CD4-positive, alpha-beta T cell treated with Interleukin-2 at 100 ng/mL for 4 hours (primary cell): ENCODE measurements around the gene MAGI2.

Source experiments
- DNase-seq: peaks from one replicate; pipeline ENCODE4 v3.0.0-alpha.2; 2020; ENCODE audit warnings: low spot score

Gene MAGI2

DNA sequence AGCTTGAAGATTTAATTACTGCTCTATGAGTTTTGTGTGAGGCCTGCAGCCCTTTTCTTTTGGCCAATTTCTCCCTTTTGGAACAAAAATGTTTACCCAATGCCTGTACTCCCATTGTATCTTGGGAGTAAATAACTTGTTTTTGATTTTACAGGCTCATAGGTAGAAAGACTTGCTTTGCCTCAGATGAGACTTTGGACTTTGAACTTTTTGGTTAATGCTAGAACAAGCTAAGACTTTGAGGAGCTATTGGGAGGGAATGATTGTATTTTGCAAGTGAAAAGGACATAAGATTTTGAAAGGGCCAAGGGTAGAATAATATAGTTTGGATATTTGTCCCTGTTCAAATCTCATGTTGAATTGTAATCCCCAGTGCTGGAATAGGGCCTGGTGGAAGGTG, 152.0 kb downstream of the MAGI2 start:
- no peak for DNase-seq

DNA sequence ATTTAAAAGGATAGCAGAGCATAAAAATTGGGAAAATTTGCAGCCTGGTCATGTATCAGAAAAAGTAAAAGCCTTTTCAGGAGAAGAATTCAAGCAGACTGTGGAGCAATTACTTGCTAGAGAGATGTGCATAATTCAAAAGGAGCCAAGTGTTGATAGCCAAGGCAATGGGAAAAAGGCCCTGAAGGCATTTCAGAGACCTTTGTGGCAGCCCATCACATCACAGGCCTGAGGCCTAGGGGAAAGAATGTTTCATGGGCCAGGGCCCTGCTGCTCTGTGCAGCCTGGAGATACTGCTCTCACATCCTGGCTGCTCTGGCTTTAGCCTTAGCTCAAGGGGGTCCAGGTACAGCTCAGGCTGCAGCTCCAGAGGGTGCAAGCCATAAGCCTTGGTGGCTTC, 152.9 kb downstream of the MAGI2 start:
- DNase-seq: no peak

DNA sequence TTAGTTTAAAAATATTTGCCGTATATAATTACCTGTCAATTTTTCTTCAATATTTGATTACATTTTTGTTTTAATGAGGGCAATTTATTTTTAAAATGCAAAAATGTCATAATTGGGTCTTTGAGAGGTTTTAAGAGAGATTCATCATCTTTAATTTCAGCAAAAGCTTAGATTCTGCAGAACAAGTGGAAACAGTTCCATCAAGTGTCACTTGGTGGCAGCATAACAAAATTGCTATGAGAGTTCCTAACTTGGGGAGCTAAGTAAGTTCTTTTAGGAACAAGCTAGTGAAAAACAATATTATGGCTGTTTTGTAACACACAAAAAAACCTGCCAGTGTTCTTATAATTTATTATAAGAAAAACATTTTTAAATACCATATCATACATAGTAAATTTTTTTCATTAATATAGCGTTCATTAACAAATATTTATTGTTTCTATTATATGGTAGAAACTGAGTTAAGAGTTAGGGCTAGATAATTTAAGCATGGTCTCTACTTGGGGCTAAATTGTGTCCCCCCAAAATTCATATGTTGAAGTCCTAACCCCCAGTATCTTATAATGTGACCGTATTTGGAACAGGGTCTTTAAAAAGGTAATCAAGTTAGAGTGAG, 155.2 kb downstream of the MAGI2 start:
- no peak for DNase-seq

DNA sequence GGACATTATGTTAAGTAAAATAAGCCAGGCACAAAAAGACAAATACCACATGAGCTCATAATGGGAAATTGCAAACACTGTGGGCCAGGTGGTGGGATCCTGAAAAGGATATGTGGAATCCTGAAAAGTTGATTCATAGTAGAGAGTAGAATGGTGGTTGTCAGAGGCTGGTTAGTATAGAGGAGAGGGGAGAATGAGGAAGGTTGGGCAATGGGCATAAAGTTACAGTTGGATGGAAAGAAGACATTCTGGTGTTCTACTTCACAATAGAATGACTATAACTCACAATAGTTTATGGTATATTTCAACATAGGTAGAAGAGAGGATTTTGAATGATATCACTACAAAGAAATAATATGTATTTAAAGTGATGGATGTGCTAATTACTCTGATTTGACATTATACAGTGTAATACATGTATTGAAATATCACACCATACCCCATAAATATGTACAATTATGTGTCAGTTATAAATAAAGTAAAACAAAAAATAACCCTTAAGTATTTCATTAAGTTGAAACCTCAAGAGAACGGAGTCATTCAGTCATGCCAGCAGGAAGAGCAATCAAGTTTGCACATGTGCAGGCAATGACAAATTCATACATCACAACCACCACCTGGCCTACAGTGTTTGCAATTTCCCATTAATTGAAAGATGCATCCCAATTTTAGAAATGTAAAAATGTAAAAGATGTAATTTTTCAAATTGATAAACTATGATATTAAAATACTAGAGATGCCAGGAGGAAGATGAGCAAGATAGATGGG, 156.7 kb downstream of the MAGI2 start:
- DNase-seq: no peak

DNA sequence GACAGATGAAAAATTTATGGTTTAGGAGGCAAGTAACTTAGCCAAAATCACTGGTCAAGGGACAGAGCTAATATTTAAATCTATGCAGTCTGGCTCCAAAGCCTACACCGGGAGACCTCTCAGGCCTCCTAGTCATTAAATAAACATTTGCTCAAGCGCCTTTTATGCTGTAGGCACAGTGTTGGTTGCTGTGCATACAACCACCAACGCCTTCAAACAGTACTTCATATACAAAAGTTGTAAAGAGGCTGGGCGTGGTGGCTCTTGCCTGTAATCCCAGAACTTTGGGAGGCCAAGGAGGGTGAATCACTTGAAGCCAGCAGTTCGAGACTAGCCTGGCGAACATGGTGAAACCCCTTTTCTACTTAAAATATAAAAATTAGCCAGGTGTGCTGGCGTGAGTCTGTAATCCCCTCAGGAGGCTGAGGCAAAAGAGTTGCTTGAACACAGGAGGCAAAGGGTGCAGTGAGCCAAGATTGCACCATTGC, 159.8 kb downstream of the MAGI2 start:
- DNase-seq: no peak

DNA sequence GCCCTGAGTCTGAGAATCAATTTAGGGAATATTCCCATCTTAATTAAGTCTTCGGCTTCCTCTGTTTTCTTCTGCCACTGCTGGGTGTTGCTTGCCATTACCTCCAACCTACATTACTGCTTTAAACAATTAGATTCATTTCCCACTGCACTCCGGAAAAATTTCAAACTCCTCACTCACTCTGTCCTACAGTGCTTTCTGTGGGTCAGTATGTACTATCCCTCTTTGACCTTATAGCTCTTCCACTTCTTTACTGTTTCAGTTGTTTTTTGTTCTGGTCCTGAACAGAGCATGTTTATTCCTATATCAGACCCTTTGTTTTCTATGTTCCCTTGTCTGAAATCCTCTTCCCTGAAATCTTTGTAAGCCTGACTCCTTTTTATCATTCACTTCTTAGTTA, 160.6 kb downstream of the MAGI2 start:
- DNase-seq: no peak

DNA sequence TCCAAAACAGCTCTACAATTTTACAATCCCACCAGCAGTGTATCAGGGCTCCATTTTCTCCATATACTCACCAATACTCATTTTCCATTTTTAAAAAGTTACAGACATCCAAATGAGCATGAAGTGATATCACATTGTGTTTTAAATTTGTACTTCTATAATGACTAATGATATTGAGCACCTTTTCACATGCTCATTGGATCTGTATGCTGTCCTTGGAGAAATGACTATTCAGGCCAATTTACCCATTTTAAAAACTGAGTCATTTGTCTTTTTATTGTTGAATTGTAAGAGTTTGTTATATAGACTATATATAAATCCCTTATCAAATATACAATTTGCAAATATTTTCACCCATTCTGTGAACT, 162.0 kb downstream of the MAGI2 start:
- no peak for DNase-seq

DNA sequence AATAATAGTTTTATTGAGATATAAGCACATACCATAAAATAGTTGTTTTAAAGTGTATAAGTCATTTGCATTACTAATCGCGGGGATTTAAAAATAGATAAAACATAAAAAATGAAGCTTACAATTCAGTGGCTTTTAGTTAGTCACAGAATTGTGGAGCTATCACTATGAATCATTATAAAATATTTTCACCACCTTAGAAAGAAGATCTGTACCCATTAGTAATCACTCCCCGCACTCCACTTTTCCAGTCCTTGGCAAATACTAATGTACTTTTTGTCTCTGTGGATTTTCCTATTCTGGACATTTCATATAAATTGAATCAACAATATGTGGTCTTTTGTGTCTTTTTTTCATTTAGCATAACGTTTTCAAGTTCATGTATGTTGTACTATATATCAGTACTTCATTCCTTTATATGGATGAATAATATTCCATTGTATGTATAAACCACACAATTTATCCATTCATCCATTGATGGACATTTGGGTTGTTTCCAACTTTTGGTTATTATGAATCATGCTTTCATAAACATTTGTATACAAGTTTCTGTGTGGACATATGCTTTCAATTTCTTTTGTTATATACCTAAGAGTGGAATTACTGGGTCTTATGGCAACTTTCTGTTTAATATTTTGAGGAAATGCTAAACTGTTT, 162.5 kb downstream of the MAGI2 start:
- DNase-seq: no peak

DNA sequence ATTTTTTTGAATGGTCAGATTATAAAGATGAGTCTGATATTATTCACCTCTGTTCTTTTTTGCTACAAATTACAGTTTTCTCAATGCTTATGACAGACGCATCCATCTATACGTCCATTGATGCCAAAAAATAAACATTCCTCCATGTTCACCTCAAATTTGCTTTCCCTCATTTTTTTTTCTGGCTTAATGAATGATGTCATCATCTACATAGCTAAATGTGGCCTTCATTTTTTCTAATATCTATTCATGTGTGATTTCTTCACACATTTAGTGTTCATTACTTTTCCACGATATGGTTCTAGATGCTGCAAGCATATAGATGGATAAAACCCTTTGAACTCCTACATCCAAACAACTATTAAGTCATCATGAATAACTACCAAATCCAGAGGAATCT, 163.1 kb downstream of the MAGI2 start:
- no peak for DNase-seq

DNA sequence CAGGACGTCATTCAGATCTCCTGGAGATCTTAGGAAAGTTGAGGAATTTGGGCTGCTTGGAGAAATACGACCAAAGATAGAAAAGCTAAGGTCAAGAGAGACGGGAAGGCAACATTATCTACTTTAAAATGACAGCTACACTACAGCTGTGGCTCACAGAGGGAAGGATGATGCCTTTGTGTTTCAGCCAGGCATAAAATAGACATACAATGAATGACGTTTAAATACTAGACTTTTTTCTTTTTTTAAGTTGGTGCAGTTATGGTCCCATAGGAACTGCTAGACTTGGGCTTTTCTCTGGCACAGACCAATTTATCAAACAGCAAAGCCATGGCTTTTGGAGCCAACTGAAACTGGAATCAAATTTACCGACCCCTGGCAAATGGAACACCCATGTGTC, 164.8 kb downstream of the MAGI2 start:
- no peak for DNase-seq

DNA sequence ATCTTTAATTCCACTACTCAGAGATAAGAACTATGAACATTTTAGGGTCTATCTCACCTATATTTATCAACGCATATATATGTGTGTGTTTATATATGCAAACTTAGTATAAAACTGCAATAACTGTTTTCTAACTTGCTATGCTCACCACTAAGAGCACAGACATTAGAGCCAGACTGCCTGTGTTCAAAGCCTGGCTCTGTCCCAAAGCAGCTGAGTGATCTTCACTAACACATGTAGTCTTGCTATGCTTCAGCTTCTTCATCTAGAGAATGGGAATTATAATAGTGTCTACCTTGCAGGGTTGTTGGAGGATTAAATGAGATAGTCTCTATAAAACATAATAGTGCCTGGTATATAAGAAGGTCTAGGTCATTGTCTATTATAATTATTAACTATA, 165.5 kb downstream of the MAGI2 start:
- no peak for DNase-seq

DNA sequence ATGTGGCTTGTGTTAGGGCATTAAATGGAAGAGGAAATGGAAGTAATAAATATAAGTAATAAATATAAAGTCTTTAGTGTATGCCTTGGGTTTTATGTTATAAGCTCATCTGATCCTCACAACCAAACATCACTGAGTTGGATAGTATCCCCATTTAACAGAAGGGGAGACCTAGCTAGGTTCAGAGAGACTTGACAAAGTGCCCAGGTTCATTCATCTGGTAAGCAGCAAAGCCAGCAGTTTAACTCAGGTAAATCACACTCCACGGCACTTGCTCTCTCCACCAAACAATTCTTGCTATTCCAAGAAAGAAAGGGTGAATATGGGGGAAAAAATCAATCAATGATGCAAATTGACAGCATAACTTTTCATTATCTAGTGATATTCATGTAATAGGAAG, 167.3 kb downstream of the MAGI2 start:
- DNase-seq: no peak

DNA sequence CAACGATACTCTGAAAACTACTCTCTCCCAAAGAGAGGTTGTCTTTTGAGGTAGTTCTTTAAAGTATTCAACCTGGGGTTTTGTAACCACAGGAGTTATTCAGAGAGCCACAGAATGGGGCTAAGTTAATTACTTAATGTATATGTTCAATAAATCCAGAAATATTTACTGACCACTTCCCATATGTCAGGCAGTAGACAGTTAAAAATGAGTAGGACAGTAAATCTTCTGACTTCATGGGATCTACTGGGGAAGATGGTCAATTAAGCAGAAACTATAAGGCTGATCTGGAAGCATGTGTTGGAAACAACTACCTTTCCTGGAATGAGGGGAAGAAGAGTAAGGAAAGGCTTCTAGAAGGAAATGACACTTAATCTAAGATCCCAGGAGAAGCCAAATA, 167.7 kb downstream of the MAGI2 start:
- no peak for DNase-seq

DNA sequence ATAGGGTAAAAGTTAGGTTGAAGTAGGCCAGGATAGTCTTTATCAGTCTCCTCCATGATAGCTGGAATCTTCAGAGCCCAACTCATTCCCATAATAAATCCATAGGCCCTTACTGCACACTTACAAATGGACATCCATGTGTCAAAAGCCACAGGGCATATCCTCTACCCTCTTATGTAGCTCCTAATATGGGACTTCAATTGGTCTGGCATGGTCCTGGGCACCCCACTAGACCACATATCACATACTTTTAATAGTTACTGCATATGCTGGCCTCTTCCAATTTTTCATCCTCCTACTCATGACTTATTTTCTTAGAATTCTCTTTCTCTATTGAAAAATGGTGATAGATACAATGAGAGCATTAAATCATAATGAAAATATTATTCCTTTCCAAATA, 169.3 kb downstream of the MAGI2 start:
- no peak for DNase-seq

DNA sequence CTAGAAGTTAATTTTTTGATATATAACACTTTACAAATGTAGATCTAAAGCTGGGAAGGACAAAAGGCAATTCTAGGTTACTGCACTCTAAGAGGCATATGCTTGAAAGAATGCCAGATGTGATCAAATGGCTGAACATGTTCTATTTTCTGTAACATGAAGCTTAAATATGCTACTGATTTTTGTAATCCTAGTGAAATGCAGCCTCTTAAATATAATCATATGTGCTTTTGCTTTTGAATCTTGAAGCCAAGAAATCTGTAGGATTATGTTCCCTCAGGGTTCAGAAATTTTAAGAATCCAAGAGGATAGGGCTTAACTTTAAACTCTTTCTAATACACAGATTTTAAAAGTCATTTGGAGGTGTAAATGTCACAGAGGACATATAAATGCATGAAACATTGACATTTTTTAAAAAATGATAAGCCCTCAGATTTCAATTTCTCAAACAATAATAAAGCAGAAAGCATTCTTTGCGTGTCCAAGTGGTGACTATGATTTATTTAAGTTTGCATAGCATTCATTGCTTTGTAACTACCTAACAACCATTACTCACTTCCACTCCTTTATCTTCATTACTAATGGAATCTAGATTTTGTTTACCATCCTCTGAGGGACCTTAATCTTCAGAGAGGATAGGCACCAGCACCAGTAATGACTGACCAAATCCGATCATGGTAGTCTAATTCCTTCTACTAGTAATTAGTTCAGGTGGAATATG, 170.4 kb downstream of the MAGI2 start:
- DNase-seq: no peak

DNA sequence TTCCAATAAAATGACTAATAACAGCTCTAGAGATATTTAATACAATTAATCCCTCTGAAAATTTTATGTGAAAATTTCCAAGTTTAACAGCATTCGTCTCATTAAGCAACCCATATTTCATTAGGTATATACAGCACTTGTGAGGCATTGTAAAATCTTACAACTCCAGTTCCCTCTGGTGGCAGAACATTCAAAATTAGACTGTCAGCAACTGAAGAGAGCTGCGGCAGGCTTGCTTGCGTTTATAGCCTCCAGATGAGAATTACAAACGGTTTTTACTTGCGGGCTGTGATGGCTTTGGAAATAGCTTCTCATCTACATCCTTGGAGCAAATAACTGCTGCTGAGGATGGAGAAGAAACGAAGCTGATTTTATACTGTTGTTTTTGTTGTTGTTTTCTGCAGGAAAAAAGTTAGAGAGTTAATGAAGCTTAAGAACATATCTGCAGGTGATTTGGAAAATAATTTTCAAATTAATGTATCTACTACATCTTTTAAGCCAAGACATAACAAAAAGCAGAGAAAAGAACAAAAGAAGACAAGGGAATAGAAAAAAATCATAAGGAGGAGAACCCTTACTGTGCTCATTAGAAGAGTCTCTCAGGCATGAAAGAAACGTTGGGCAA, 171.3 kb downstream of the MAGI2 start:
- no peak for DNase-seq

DNA sequence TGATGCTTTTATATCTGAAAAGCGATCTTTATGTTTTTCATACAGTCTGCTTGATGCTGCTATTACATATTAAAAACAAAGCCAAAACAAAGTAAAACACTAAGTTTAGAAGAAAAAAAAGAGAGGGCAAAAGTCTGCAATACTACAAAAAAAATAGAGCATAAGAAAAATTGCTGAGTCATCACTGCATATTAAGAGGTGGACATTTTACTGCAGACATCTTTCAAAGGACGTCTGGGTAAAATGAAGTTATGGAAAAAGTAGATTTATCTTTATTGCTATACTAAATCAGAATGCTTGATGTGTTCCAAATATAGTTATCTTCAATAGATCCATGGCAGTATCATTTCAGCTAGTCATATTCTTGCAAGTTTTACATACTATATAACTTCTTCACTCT, 172.0 kb downstream of the MAGI2 start:
- no peak for DNase-seq

DNA sequence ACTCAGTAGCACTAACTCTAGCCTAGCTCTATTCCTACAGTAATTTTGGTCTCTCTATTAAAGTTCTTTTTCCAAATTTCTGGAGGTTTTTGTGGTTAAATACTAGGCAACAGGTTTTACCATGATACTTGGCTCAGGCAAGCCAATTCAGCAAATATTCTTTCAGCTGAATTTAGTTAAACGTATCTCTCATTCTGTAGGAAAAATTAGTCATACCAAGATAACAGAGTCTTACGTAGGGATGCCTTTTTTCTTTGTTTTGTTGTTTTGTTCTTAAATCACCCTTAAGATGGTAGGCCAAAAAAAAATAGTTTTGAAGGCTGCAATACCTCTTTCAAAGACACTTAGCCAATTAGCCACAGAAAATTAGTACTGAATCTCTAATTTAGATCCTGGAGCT, 180.5 kb downstream of the MAGI2 start:
- no peak for DNase-seq

DNA sequence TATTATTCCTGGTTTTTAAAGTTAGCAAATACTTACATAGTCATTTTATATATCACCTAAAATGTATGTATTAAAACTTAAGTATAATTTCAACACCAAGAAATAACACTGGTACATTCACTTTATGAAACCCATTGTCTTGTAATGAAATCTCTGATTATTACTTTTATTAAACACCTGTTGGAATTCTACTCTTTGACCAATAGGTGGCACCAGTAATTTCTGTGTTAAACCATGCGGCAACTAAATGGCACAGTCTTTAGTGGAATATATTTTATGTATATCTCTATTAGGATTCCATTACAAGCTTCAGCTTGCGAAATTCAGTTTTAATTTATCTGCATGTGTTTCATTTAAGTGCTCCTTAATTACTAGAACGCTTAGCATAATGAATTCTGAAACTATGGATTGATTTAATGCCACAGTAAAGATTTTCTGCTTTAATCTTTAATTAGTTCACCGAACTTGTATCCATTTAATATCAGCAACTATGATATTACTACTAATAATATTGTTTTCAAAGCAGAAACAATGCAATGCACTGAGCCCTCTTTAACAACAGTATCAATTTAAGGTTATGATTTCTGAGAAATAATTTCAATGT, 181.3 kb downstream of the MAGI2 start:
- DNase-seq: no peak

DNA sequence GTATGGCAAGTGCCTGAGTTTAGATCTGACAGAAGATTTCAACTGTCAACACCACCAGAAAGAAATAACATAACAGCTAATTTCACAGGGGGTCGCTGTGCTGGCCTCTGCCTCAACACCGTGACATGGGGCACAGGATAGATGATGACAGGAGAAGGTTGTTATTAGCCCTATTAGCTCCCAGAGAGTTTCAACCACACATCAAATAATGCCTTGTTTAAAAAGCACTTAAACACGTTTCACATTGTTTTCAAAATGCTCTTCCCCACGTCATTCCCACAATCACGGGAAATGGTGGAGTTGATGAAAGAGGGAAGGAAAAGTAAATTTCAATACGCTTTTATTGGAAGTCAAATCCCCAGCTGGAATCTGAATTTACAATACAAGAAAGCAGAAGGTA, 184.7 kb downstream of the MAGI2 start:
- DNase-seq: no peak

DNA sequence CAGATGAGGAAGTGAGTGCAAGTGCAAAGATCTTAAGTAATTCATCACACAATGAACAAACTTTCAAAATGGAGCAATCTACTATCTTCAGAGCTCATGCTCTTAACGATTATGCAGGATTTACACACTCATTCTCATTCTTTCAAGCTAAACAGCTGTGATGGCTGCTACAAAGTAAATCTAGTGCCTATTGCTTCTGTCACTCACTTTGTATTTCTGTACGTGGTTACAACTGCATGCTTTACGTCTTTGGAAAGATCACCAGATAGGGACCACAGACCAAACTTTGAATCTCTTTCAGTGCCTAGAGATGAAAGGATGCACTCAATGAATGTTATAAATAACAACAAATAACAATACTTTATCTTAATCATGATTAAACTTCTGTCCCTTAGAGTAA, 194.6 kb downstream of the MAGI2 start:
- no peak for DNase-seq

DNA sequence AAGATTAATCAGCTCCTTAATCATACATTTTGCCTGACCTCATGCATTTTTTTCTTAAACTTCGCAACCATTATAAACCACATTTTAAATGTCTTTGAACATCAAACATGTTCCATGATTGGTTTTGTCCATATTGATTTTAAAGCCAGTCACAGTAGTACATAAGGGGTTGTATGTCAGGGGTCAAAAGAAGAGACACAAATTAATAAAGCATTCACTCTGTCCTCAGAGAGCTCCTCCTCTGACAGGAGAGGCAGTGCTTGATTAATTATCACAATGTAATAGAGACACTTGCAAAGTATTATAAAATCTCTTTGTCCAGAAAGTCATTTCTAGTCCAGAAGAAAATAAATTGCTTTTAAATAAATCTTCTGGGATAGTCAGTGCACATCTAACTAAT, 195.5 kb downstream of the MAGI2 start:
- no peak for DNase-seq
